Thyroid gland (tissue), 4 donors: ENCODE results near the gene ALPL. TPM values are rescaled to one million over a fixed set of nuclear protein-coding genes. Genes with fewer than 3 reads are reported as not detected.

Experiments
- DNase-seq, 2 donors: peaks; one replicate each; pipeline ENCODE4 v3.0.0-alpha.2; 2019
- H3K27ac ChIP-seq, 3 donors: fragments of 200-600 bp; sonication (generic); 1 replicate in 2 of 3; 2 replicates in 1 of 3; pipeline ENCODE4 v1.5.1; 2016 to 2019; ENCODE audit warnings: mild to moderate bottlenecking in 1 of 3, moderate library complexity in 1 of 3
- H3K27me3 ChIP-seq: fragments of 200-600 bp; sonication (generic); one replicate; pipeline ENCODE4 v1.5.1; 2019
- H3K36me3 ChIP-seq, 2 donors: fragments of 200-600 bp; sonication (generic); one replicate each; pipeline ENCODE4 v1.5.1; 2016 to 2019
- H3K4me1 ChIP-seq, 2 donors: fragments of 200-600 bp; sonication (generic); one replicate each; pipeline ENCODE4 v1.5.1; 2017 to 2019
- H3K4me3 ChIP-seq, 3 donors: fragments of 200-600 bp; sonication (generic); replicated peaks in 1 of 3; 1 replicate in 2 of 3; 2 replicates in 1 of 3; pipeline ENCODE4 v1.5.1; 2016; ENCODE audit warnings: mild to moderate bottlenecking in 1 of 3
- H3K9me3 ChIP-seq: fragments of 200-600 bp; sonication (generic); one replicate; pipeline ENCODE4 v1.5.1; 2017
- CTCF ChIP-seq, 6 experiments: fragments of 200-600 bp in 3 of 6; fragments of 450-650 bp in 3 of 6; sonication (generic) in 3 of 6; IDR thresholded peaks; one replicate each; pipeline ENCODE4 v1.5.1; 2016 to 2019; ENCODE audit warnings: antibody characterized with exemption in 6 of 6, mild to moderate bottlenecking in 2 of 6, inconsistent platforms in 1 of 6, moderate library complexity in 1 of 6
- POLR2A ChIP-seq, 2 donors: fragments of 450-650 bp; IDR thresholded peaks; one replicate each; pipeline ENCODE4 v1.6.1; 2017; ENCODE audit warnings: antibody characterized with exemption in 2 of 2, mild to moderate bottlenecking in 2 of 2, moderate library complexity in 1 of 2
- WGBS, 2 donors: methylation state at CpG; one replicate each; pipeline ENCODE4 v1.1.5; 2017; 5-methylcytosine and 5-hydroxymethylcytosine counted together
- intact Hi-C: fragments of 100-400 bp; cut with DNase I; formaldehyde crosslinking; loops from one replicate; pipeline ENCODE4 v1.15.1; 2023
- total RNA-seq, 4 donors: library from RNA; depleted of rRNA; stranded (reverse); fragments of >200 nt; gene quantifications; one replicate each; pipeline ENCODE4 v1.2.3, GENCODE V29; 2016

Gene ALPL
- total RNA-seq, 4 donors from 2014 or later, result 4.0 to 15.6 (median 4.5) TPM

- Histone ChIP-seq H3K9me3 (no peaks in the 10 kb centered on the region), H3K27me3 (no peaks in the 10 kb centered on the region), H3K4me1 (peaks cover 0 to 12% of the 10 kb centered on the region in 2 donors), H3K27ac (no peak overlapping the region), H3K4me3 (no peak overlapping the region), H3K36me3 (no peaks in the 10 kb centered on the region)
- WGBS, 2 donors, result 85 to 94% methylated on average over 2 to 7 of the region's 7 CpGs
- DNase-seq, result no peak
- intact Hi-C loops, result no loop called here
- no peak for TF ChIP-seq POLR2A (IDR thresholded peaks at IDR 0.05)
These were observed 14.1 kb downstream of the ALPL start for GRCh38 chr1:21523297-21523813.

DNA sequence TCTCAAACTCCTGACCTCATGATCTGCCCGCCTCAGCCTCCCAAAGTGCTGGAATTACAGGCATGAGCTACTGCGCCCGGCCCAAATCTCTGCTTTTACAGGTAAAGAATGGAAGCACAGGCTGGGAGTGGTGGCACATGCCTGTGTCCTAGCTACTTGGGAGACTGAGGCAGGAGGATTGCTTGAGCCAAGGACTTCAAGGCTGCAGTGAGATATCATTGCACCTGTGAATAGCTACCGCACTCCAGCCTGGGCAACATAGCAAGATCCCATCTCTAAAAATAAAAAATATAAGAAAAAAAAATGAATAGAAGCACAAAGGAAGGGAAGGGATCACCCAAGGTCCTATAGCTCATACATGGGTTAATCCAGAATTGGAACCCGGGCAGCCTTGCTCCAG, 15.0 kb downstream of the ALPL start:
- no peak for TF ChIP-seq CTCF (IDR thresholded peaks at IDR 0.05)
- no peak for TF ChIP-seq POLR2A (IDR thresholded peaks at IDR 0.05)
- H3K4me3 ChIP-seq, result no peak overlapping the region
- no peaks in the 10 kb centered on the region for H3K27me3 ChIP-seq
- peak overlapping the region in 1 of 3 donors; percentile 47 for H3K27ac ChIP-seq
- peaks cover 0 to 12% of the 10 kb centered on the region in 2 donors for H3K4me1 ChIP-seq
- H3K36me3 ChIP-seq, result no peaks in the 10 kb centered on the region
- no peak for DNase-seq
- no peaks in the 10 kb centered on the region for H3K9me3 ChIP-seq
- intact Hi-C loops, result no loop called here
- WGBS, 2 donors, result 76 to 86% methylated on average over 5 of the region's 5 CpGs

- Histone ChIP-seq H3K4me1 (peaks cover 0 to 12% of the 10 kb centered on the region in 2 donors), H3K4me3 (no peak overlapping the region), H3K27me3 (no peaks in the 10 kb centered on the region), H3K9me3 (no peaks in the 10 kb centered on the region), H3K27ac (peak overlapping the region; percentile 35 to 58 (median 47)), H3K36me3 (no peaks in the 10 kb centered on the region)
- TF ChIP-seq POLR2A (IDR thresholded peaks at IDR 0.05) (no peak), CTCF (IDR thresholded peaks at IDR 0.05) (no peak)
- DNase-seq, result peak; percentile 70 to 77
- 48 to 52% methylated on average over 10 to 12 of the region's 14 CpGs for WGBS, 2 donors
- intact Hi-C loops, result no loop called here
These were observed 15.6 kb downstream of the ALPL start for GRCh38 chr1:21524686-21525339.

GRCh38 chr1:21525340-21525717, 16.1 kb downstream of the ALPL start:
- Histone ChIP-seq H3K36me3 (no peaks in the 10 kb centered on the region), H3K9me3 (no peaks in the 10 kb centered on the region), H3K27ac (peak overlapping the region in 2 of 3 donors; percentile 35 to 58), H3K4me3 (no peak overlapping the region), H3K4me1 (peaks cover 0 to 12% of the 10 kb centered on the region in 2 donors), H3K27me3 (no peaks in the 10 kb centered on the region)
- WGBS, 2 donors, result 58 to 79% methylated on average over 7 of the region's 7 CpGs
- no peak for DNase-seq
- TF ChIP-seq CTCF (IDR thresholded peaks at IDR 0.05), result no peak
- intact Hi-C loops, result no loop called here

GRCh38 chr1:21526441-21526840, 17.2 kb downstream of the ALPL start:
- TF ChIP-seq POLR2A (IDR thresholded peaks at IDR 0.05), result no peak
- TF ChIP-seq CTCF (IDR thresholded peaks at IDR 0.05), result no peak
- Histone ChIP-seq H3K9me3 (no peaks in the 10 kb centered on the region), H3K27me3 (no peaks in the 10 kb centered on the region), H3K36me3 (no peaks in the 10 kb centered on the region), H3K27ac (no peak overlapping the region), H3K4me3 (no peak overlapping the region), H3K4me1 (peaks cover 0 to 12% of the 10 kb centered on the region in 2 donors)
- no peak for DNase-seq
- WGBS, 2 donors, result 90 to 95% methylated on average over 1 of the region's 1 CpG
- intact Hi-C loops, result no loop called here
